NCI-H82 treated with DMSO at 0.1 percent for 48 hours (cell line): ENCODE measurements around the gene TRPV5.

Experiments used
- DNase-seq: peaks from one replicate; lab custom pipeline; 2025; ENCODE audit not compliant: unreplicated experiment; lab: John Stamatoyannopoulos, UW

TRPV5 gene

GRCh38 chr7:142941541-142941940 is 8.0 kb upstream of the TRPV5 start:
- DNase-seq: no peak

- DNase-seq: no peak
Measured at GRCh38 chr7:142940966-142941535, 7.5 kb upstream of the TRPV5 start.

GRCh38 chr7:142939226-142939910 is 5.8 kb upstream of the TRPV5 start, which contains the start of gene LLCFC1:
TSS of gene LLCFC1 (plus strand) at chr7:142939484. CDS start at chr7:142939622, 138 bp downstream.
- DNase-seq: no peak

- no peak for DNase-seq
Measured at GRCh38 chr7:142938611-142939010, 5.1 kb upstream of the TRPV5 start.

GRCh38 chr7:142935941-142936565 is 2.5 kb upstream of the TRPV5 start:
- no peak for DNase-seq

GRCh38 chr7:142934056-142934455 is 510 bp upstream of the TRPV5 start:
- no peak for DNase-seq

GRCh38 chr7:142933092-142933475 is 462 bp downstream of the TRPV5 start:
- no peak for DNase-seq

- no peak for DNase-seq
Measured at GRCh38 chr7:142932386-142933091, 1.0 kb downstream of the TRPV5 start.

- DNase-seq: no peak
Measured at GRCh38 chr7:142930126-142930730, 3.3 kb downstream of the TRPV5 start.

- no peak for DNase-seq
Measured at GRCh38 chr7:142927949-142928348, 5.6 kb downstream of the TRPV5 start.

GRCh38 chr7:142927085-142927745 is 6.3 kb downstream of the TRPV5 start:
- no peak for DNase-seq

GRCh38 chr7:142925413-142925812 is 8.1 kb downstream of the TRPV5 start:
- no peak for DNase-seq

GRCh38 chr7:142923391-142923790 is 10.2 kb downstream of the TRPV5 start:
- no peak for DNase-seq

- DNase-seq: no peak
Measured at GRCh38 chr7:142919656-142920055, 13.9 kb downstream of the TRPV5 start.

GRCh38 chr7:142918901-142919300 is 14.6 kb downstream of the TRPV5 start:
- no peak for DNase-seq

GRCh38 chr7:142917447-142917846 is 16.1 kb downstream of the TRPV5 start:
- no peak for DNase-seq

GRCh38 chr7:142916508-142916907 is 17.0 kb downstream of the TRPV5 start:
- no peak for DNase-seq

- no peak for DNase-seq
Measured at GRCh38 chr7:142915315-142915714, 18.2 kb downstream of the TRPV5 start.

- no peak for DNase-seq
Measured at GRCh38 chr7:142914121-142914520, 19.4 kb downstream of the TRPV5 start.

GRCh38 chr7:142913566-142913965 is 20.0 kb downstream of the TRPV5 start:
- DNase-seq: no peak

GRCh38 chr7:142913051-142913450 is 20.5 kb downstream of the TRPV5 start:
- no peak for DNase-seq
